IPS-20b (cell line): ENCODE data around the gene HOOK2.

Experiments used
- H3K27ac ChIP-seq: one replicate; pipeline ENCODE4 v1.5.1; 2013; ENCODE audit warnings: low read length
- H3K27me3 ChIP-seq: 2 replicates; pipeline ENCODE4 v1.6.1; 2013; ENCODE audit warnings: mild to moderate bottlenecking, low read length, inconsistent platforms; ENCODE audit not compliant: insufficient read depth
- H3K36me3 ChIP-seq: 2 replicates; pipeline ENCODE4 v1.6.1; 2013; ENCODE audit warnings: low read depth, mild to moderate bottlenecking, inconsistent platforms, low read length, moderate library complexity; ENCODE audit not compliant: insufficient read depth
- H3K4me1 ChIP-seq: 2 replicates; pipeline ENCODE4 v1.6.1; 2013; ENCODE audit warnings: mild to moderate bottlenecking, control low read depth, inconsistent platforms, low read length, moderate library complexity; ENCODE audit not compliant: insufficient read depth
- H3K4me3 ChIP-seq: 2 replicates; pipeline ENCODE4 v1.5.1; 2013; ENCODE audit warnings: mild to moderate bottlenecking, low read length, inconsistent platforms
- H3K9ac ChIP-seq: 2 replicates; pipeline ENCODE4 v1.6.1; 2013; ENCODE audit warnings: low read depth, mild to moderate bottlenecking, inconsistent platforms, low read length, moderate library complexity
- H3K9me3 ChIP-seq: 2 replicates; pipeline ENCODE4 v1.6.1; 2013; ENCODE audit warnings: mild to moderate bottlenecking, low read depth, low read length, inconsistent platforms; ENCODE audit not compliant: insufficient read depth

Gene HOOK2

DNA sequence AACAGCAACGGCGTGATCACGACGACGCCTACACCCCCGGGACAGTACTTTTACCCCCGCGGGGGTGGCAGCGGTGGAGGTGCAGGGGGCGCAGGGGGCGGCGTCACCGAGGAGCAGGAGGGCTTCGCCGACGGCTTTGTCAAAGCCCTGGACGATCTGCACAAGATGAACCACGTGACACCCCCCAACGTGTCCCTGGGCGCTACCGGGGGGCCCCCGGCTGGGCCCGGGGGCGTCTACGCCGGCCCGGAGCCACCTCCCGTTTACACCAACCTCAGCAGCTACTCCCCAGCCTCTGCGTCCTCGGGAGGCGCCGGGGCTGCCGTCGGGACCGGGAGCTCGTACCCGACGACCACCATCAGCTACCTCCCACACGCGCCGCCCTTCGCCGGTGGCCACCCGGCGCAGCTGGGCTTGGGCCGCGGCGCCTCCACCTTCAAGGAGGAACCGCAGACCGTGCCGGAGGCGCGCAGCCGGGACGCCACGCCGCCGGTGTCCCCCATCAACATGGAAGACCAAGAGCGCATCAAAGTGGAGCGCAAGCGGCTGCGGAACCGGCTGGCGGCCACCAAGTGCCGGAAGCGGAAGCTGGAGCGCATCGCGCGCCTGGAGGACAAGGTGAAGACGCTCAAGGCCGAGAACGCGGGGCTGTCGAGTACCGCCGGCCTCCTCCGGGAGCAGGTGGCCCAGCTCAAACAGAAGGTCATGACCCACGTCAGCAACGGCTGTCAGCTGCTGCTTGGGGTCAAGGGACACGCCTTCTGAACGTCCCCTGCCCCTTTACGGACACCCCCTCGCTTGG, 16.9 kb upstream of the HOOK2 start:
- peaks cover 6% of the 10 kb centered on the region; the same call in 1 of the 2 replicates for H3K36me3 ChIP-seq
- H3K9ac ChIP-seq = peak overlapping the region; percentile 75; the same call in 1 of the 2 replicates
- peak overlapping the region; percentile 76 for H3K4me3 ChIP-seq
- peaks cover 40% of the 10 kb centered on the region for H3K27me3 ChIP-seq
- H3K27ac ChIP-seq = no peak overlapping the region
- peaks cover 31% of the 10 kb centered on the region for H3K4me1 ChIP-seq
- no peaks in the 10 kb centered on the region for H3K9me3 ChIP-seq

DNA sequence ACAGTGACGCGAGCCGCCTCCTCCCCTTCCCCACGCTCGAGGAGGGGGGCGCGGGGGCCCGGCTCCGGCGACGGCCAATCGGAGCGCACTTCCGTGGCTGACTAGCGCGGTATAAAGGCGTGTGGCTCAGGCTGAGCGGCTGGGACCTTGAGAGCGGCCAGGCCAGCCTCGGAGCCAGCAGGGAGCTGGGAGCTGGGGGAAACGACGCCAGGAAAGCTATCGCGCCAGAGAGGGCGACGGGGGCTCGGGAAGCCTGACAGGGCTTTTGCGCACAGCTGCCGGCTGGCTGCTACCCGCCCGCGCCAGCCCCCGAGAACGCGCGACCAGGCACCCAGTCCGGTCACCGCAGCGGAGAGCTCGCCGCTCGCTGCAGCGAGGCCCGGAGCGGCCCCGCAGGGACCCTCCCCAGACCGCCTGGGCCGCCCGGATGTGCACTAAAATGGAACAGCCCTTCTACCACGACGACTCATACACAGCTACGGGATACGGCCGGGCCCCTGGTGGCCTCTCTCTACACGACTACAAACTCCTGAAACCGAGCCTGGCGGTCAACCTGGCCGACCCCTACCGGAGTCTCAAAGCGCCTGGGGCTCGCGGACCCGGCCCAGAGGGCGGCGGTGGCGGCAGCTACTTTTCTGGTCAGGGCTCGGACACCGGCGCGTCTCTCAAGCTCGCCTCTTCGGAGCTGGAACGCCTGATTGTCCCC, 16.1 kb upstream of the HOOK2 start, which contains the start of gene JUNB:
Gene JUNB (plus strand): TSS at position 142 of the 706 bp plus-strand sequence. CDS start 286 bp downstream, at position 428.
- H3K27me3 ChIP-seq = peaks cover 40% of the 10 kb centered on the region
- H3K9me3 ChIP-seq = no peaks in the 10 kb centered on the region
- peaks cover 31% of the 10 kb centered on the region for H3K4me1 ChIP-seq
- no peak within 1 kb of the TSS for H3K27ac ChIP-seq
- peak within 1 kb of the TSS; percentile 75; the same call in 1 of the 2 replicates for H3K9ac ChIP-seq
- H3K36me3 ChIP-seq = no peaks in the 10 kb centered on the region
- peak within 1 kb of the TSS; percentile 76 for H3K4me3 ChIP-seq

- Histone ChIP-seq H3K27ac (no peak overlapping the region), H3K9ac (peak overlapping the region; percentile 66; the same call in 1 of the 2 replicates), H3K27me3 (peaks cover 40% of the 10 kb centered on the region), H3K9me3 (no peaks in the 10 kb centered on the region), H3K4me1 (peaks cover 24% of the 10 kb centered on the region), H3K36me3 (no peaks in the 10 kb centered on the region), H3K4me3 (peak overlapping the region; percentile 76)
Measured at GRCh38 chr19:12790628-12791344, 15.4 kb upstream of the HOOK2 start.

DNA sequence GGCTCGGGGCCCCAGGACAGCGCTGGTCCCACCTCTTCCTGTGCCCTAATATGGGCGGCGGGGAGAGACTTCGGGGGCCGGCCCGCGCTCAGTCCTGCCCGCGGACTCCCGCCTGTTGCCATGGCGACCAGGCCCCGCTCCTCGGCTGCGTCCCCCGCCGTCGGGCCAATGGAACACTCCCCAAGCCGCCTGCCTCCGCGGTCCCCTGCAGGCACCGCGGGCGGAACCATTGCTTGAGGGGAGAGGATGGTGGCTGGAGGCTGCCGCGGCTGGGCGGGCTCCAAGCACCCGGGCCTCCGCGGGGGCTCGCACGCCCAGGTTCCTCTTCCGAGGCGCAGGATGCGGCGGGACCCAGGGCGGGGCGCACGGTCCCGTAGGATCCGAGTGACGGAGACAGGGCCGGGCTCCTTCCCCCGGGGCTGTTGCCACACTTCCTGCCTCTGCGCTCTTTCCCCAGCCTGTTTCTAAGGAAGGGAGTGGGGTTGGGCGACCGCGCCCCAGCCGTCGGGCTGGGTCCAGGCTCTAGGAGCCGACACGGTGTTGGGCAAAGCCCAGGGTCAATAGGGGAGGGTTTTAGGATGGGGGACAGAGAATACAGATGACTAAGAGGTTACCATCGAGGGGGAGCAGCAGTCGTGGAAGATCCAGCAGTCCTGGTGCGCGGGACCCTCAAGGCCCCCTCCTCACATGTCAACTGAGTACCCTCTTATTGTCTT, 14.7 kb upstream of the HOOK2 start:
- Histone ChIP-seq H3K9me3 (no peaks in the 10 kb centered on the region), H3K9ac (peak overlapping the region; percentile 66; the same call in 1 of the 2 replicates), H3K4me1 (peaks cover 24% of the 10 kb centered on the region), H3K27me3 (peaks cover 40% of the 10 kb centered on the region), H3K27ac (no peak overlapping the region), H3K36me3 (no peaks in the 10 kb centered on the region), H3K4me3 (peak overlapping the region; percentile 76)

GRCh38 chr19:12789098-12789903, 13.9 kb upstream of the HOOK2 start:
- H3K27ac ChIP-seq = no peak overlapping the region
- peaks cover 34% of the 10 kb centered on the region for H3K27me3 ChIP-seq
- no peaks in the 10 kb centered on the region for H3K9me3 ChIP-seq
- H3K9ac ChIP-seq = peak overlapping the region; percentile 48; the same call in 1 of the 2 replicates
- H3K4me1 ChIP-seq = peaks cover 24% of the 10 kb centered on the region
- no peaks in the 10 kb centered on the region for H3K36me3 ChIP-seq
- peak overlapping the region; percentile 76 for H3K4me3 ChIP-seq

DNA sequence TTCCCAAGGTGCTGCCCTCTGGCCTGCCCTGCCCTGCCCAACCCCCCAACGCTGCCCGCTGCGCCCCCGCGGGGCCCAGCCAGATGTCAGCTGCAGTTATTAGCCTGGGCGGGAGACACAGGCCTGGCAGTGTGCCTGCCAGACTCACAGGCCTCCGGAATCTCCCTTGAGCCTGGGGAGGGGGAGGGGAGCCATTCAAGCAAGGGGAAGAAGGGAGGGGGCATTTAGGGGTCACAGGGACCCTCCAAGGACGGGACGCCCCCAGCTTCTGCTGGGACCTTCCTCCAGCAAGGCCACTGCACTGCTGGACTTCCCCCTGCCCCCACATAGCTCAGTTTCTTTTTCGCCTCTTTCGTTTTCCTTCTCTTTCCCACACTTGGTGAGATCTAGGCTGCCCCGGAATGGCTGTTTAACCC, 13.3 kb upstream of the HOOK2 start:
- Histone ChIP-seq H3K27me3 (peaks cover 32% of the 10 kb centered on the region), H3K27ac (no peak overlapping the region), H3K9me3 (no peaks in the 10 kb centered on the region), H3K36me3 (no peaks in the 10 kb centered on the region), H3K4me1 (peaks cover 21% of the 10 kb centered on the region), H3K9ac (peak overlapping the region; percentile 48; the same call in 1 of the 2 replicates), H3K4me3 (peak overlapping the region; percentile 76)

DNA sequence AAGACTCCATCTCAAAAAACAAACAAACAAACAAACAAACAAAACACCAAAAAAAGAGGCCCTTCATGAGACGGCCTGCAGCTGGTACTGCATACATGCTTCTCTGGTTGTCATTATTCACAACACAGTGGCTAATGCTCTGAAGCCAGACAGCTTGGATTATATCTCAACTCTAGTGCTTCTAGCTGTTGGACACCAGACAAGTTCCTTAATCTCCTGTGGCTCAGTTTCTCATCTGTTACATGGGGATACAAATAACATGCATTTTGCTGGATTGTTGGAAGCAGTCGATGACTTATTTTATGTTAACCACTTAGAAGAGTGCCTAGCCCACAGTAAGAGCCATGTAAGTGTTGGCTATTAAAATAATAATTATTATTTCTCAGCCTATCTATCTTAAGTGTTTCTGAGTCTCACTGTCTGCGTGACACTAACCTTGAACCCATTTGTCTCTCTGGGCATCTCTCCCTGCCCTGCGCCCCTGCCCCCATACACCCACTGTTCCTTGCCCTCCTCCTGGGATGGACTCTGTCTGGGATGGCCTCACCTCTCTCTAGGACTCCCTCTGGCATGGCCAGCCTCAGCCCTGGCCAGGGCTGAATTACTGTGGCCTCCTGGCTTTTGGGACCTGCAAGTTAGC, 12.8 kb upstream of the HOOK2 start:
- Histone ChIP-seq H3K27me3 (peaks cover 30% of the 10 kb centered on the region), H3K9me3 (no peaks in the 10 kb centered on the region), H3K36me3 (no peaks in the 10 kb centered on the region), H3K9ac (peak overlapping the region; percentile 48; the same call in 1 of the 2 replicates), H3K27ac (no peak overlapping the region), H3K4me1 (peaks cover 25% of the 10 kb centered on the region), H3K4me3 (peak overlapping the region; percentile 76; the same call in 1 of the 2 replicates)

DNA sequence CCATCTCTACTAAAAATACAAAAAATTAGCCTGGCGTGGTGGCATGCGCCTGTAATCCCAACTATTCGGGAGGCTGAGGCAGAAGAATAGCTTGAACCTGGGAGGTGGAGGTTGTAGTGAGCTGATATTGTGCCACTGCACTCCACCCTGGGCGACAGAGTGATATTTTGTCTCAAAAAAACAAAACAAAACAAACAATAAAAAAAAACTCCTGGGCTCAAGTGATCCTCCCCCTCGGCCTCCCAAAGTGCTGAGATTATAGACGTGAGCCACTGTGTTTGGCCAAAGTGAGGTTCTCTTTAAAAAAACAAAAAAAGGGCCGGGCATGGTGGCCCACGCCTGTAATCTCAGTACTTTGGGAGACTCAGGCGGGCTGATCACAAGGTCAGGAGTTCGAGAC, 12.1 kb upstream of the HOOK2 start:
- no peak overlapping the region for H3K27ac ChIP-seq
- no peaks in the 10 kb centered on the region for H3K36me3 ChIP-seq
- H3K4me1 ChIP-seq = peaks cover 25% of the 10 kb centered on the region
- no peaks in the 10 kb centered on the region for H3K9me3 ChIP-seq
- H3K4me3 ChIP-seq = no peak overlapping the region
- no peak overlapping the region for H3K9ac ChIP-seq
- H3K27me3 ChIP-seq = peaks cover 23% of the 10 kb centered on the region

GRCh38 chr19:12786952-12787351, 11.6 kb upstream of the HOOK2 start:
- Histone ChIP-seq H3K27me3 (peaks cover 18% of the 10 kb centered on the region), H3K9me3 (no peaks in the 10 kb centered on the region), H3K4me1 (peaks cover 25% of the 10 kb centered on the region), H3K4me3 (no peak overlapping the region), H3K27ac (no peak overlapping the region), H3K9ac (no peak overlapping the region), H3K36me3 (no peaks in the 10 kb centered on the region)
